IMR-90 (cell line): Measurements from ENCODE around the gene YWHAG. TPM values are rescaled to one million over a fixed set of nuclear protein-coding genes. Genes with fewer than 3 reads are reported as not detected.

Experiments used
- ATAC-seq: fragments of 200-7000 bp; cut with Tn5 transposase; 2 replicates; pipeline ENCODE4 v1.9.1; 2020; ENCODE audit warnings: low read depth, mild to moderate bottlenecking, moderate library complexity
- BruUV-seq: library from RNA; stranded (reverse); fragments of 400-500 nt; replicated peaks from 2 replicates; lab custom pipeline; 2021; lab: Mats Ljungman, UMichigan
- CTCF ChIA-PET: fragments of 300-600 bp; formaldehyde crosslinking; extraction: SDS; loops from one replicate; lab custom pipeline; 2021; ENCODE audit warnings: antibody characterized with exemption; lab: Yijun Ruan, JAX
- POLR2A ChIA-PET: fragments of 300-600 bp; sonication (Branson Sonifier 250); formaldehyde crosslinking; loops from one replicate; lab custom pipeline; 2022; ENCODE audit warnings: antibody characterized with exemption; ENCODE audit not compliant: unreplicated experiment; lab: Charles Lee
- DNase-seq: peaks from one replicate; pipeline ENCODE4 v3.0.0; 2013
- H2AFZ ChIP-seq: replicated peaks from 2 replicates; pipeline ENCODE3; 2013; ENCODE audit warnings: low read length, mild to moderate bottlenecking; ENCODE audit not compliant: poor library complexity
- H2AK5ac ChIP-seq: 2 replicates; pipeline ENCODE4 v1.6.1; 2013; ENCODE audit warnings: low read depth, low read length, inconsistent platforms
- H2AK9ac ChIP-seq: replicated peaks from 2 replicates; pipeline ENCODE3; 2013; ENCODE audit warnings: mild to moderate bottlenecking, low read depth, low read length, moderate library complexity; ENCODE audit not compliant: poor library complexity
- H2BK120ac ChIP-seq: 2 replicates; pipeline ENCODE4 v1.6.1; 2013; ENCODE audit warnings: low read depth, low read length, inconsistent platforms
- H2BK15ac ChIP-seq: 3 replicates; pipeline ENCODE4 v1.6.1; 2013; ENCODE audit warnings: low read depth, low read length, inconsistent platforms
- H2BK20ac ChIP-seq: 2 replicates; pipeline ENCODE4 v1.6.1; 2013; ENCODE audit warnings: low read depth, mild to moderate bottlenecking, inconsistent platforms, low read length, moderate library complexity
- H2BK5ac ChIP-seq: 2 replicates; pipeline ENCODE4 v1.6.1; 2013; ENCODE audit warnings: mild to moderate bottlenecking, low read depth, low read length, inconsistent platforms; ENCODE audit not compliant: poor library complexity, severe bottlenecking
- H3K14ac ChIP-seq: replicated peaks from 2 replicates; pipeline ENCODE4 v1.6.1; 2013; ENCODE audit warnings: low read depth, low read length, inconsistent platforms
- H3K18ac ChIP-seq: 2 replicates; pipeline ENCODE4 v1.6.1; 2013; ENCODE audit warnings: low read depth, low read length, control low read depth
- H3K23ac ChIP-seq: 2 replicates; pipeline ENCODE4 v1.6.1; 2013; ENCODE audit warnings: low read depth, low read length, inconsistent platforms
- H3K27ac ChIP-seq: 2 replicates; pipeline ENCODE4 v1.5.1; 2013; ENCODE audit warnings: mild to moderate bottlenecking, control low read depth, low read length; ENCODE audit not compliant: insufficient read depth
- H3K27me3 ChIP-seq: 2 replicates; pipeline ENCODE4 v1.6.1; 2013; ENCODE audit warnings: low read length; ENCODE audit not compliant: control insufficient read depth, insufficient read depth
- H3K36me3 ChIP-seq: 2 replicates; pipeline ENCODE4 v1.6.1; 2013; ENCODE audit warnings: low read length, mixed read lengths; ENCODE audit not compliant: control insufficient read depth, insufficient read depth
- H3K4ac ChIP-seq: 2 replicates; pipeline ENCODE4 v1.6.1; 2013; ENCODE audit warnings: low read depth, low read length, inconsistent platforms
- H3K4me1 ChIP-seq: 2 replicates; pipeline ENCODE4 v1.6.1; 2013; ENCODE audit warnings: low read length, mixed read lengths; ENCODE audit not compliant: control insufficient read depth, insufficient read depth
- H3K4me2 ChIP-seq: 2 replicates; pipeline ENCODE4 v1.6.1; 2013; ENCODE audit warnings: low read depth, mild to moderate bottlenecking, control low read depth, low read length, moderate library complexity
- H3K4me3 ChIP-seq: 2 replicates; pipeline ENCODE4 v1.5.1; 2013; ENCODE audit warnings: low read depth, mild to moderate bottlenecking, control low read depth, low read length, moderate library complexity; ENCODE audit not compliant: insufficient read depth
- H3K56ac ChIP-seq: 2 replicates; pipeline ENCODE4 v1.6.1; 2013; ENCODE audit warnings: low read length, inconsistent platforms; ENCODE audit not compliant: insufficient read depth; ENCODE audit errors: extremely low read depth
- H3K79me1 ChIP-seq, 2 experiments: 2 replicates each; pipeline ENCODE4 v1.6.1; 2013; ENCODE audit warnings: low read length in 2 of 2, inconsistent platforms in 1 of 2, low read depth in 1 of 2
- H3K9ac ChIP-seq: 2 replicates; pipeline ENCODE4 v1.6.1; 2013; ENCODE audit warnings: low read depth, low read length, control low read depth
- H3K9me1 ChIP-seq: 2 replicates; pipeline ENCODE4 v1.6.1; 2013; ENCODE audit warnings: low read length, inconsistent platforms; ENCODE audit not compliant: insufficient read depth
- H3K9me3 ChIP-seq: 2 replicates; pipeline ENCODE4 v1.6.1; 2013; ENCODE audit warnings: low read length; ENCODE audit not compliant: control insufficient read depth, insufficient read depth
- H4K20me1 ChIP-seq: 2 replicates; pipeline ENCODE4 v1.6.1; 2013; ENCODE audit warnings: low read length, inconsistent platforms; ENCODE audit not compliant: insufficient read depth
- H4K5ac ChIP-seq: 2 replicates; pipeline ENCODE4 v1.6.1; 2013; ENCODE audit warnings: mild to moderate bottlenecking, low read depth, low read length, control low read depth
- H4K8ac ChIP-seq, 2 experiments: 2 replicates each; pipeline ENCODE4 v1.6.1; 2013; ENCODE audit warnings: low read depth in 2 of 2, low read length in 2 of 2, control low read depth in 1 of 2, inconsistent platforms in 1 of 2
- H4K91ac ChIP-seq: 2 replicates; pipeline ENCODE4 v1.6.1; 2013; ENCODE audit warnings: low read depth, low read length, inconsistent platforms; ENCODE audit not compliant: insufficient read depth
- BHLHE40 ChIP-seq: fragments of 150-350 bp; IDR thresholded peaks from 2 replicates; pipeline ENCODE4 v1.6.1; 2016; ENCODE audit warnings: mild to moderate bottlenecking, low read depth, low read length
- CEBPB ChIP-seq: IDR thresholded peaks from 2 replicates; pipeline ENCODE4 v1.6.1; 2012; ENCODE audit warnings: low read depth, low read length, improper control_type of control experiment
- CHD1 ChIP-seq: IDR thresholded peaks from 2 replicates; pipeline ENCODE4 v1.6.1; 2012; ENCODE audit warnings: low read depth, low read length, improper control_type of control experiment
- CTCF ChIP-seq: conservative IDR thresholded peaks from 2 replicates; pipeline ENCODE4 v1.5.1; 2012; ENCODE audit warnings: mild to moderate bottlenecking, low read depth, low read length, improper control_type of control experiment
- FOS ChIP-seq: fragments of 150-350 bp; IDR thresholded peaks from 2 replicates; pipeline ENCODE4 v1.6.1; 2016; ENCODE audit warnings: low read depth, low read length
- MAFK ChIP-seq: IDR thresholded peaks from 2 replicates; pipeline ENCODE4 v1.6.1; 2012; ENCODE audit warnings: low read depth, low read length, improper control_type of control experiment
- MXI1 ChIP-seq: IDR thresholded peaks from 2 replicates; pipeline ENCODE4 v1.6.1; 2012; ENCODE audit warnings: low read depth, mild to moderate bottlenecking, low read length, moderate library complexity, borderline replicate concordance
- NFE2L2 ChIP-seq: fragments of 150-350 bp; IDR thresholded peaks from 2 replicates; pipeline ENCODE4 v1.6.1; 2016; ENCODE audit warnings: low read depth, mild to moderate bottlenecking, low read length
- POLR2A ChIP-seq: IDR thresholded peaks from 2 replicates; pipeline ENCODE4 v1.6.1; 2012; ENCODE audit warnings: mild to moderate bottlenecking, low read depth, low read length
- RAD21 ChIP-seq: IDR thresholded peaks from 2 replicates; pipeline ENCODE4 v1.6.1; 2012; ENCODE audit warnings: low read length, improper control_type of control experiment
- RCOR1 ChIP-seq: IDR thresholded peaks from 2 replicates; pipeline ENCODE4 v1.6.1; 2012; ENCODE audit warnings: mild to moderate bottlenecking, low read length, improper control_type of control experiment; ENCODE audit not compliant: insufficient replicate concordance
- RFX5 ChIP-seq: IDR thresholded peaks from 2 replicates; pipeline ENCODE4 v1.8.0; 2012; ENCODE audit warnings: low read depth, mild to moderate bottlenecking, low read length, moderate library complexity
- SMC3 ChIP-seq: fragments of 150-350 bp; IDR thresholded peaks from 2 replicates; pipeline ENCODE4 v1.6.1; 2016; ENCODE audit warnings: low read depth, mild to moderate bottlenecking, antibody characterized with exemption, low read length, moderate library complexity
- USF2 ChIP-seq: fragments of 150-350 bp; IDR thresholded peaks from 2 replicates; pipeline ENCODE4 v1.6.1; 2017; ENCODE audit warnings: mild to moderate bottlenecking, antibody characterized with exemption, low read length, low read depth
- WGBS, 2 experiments: methylation state at CpG; one replicate each; pipeline versions ENCODE4 v1.1.5 to v1.1.7; 2013; ENCODE audit warnings: missing lambda C conversion rate in 2 of 2; ENCODE audit not compliant: insufficient read length in 1 of 2; ENCODE audit errors: extremely low coverage in 2 of 2; 5-methylcytosine and 5-hydroxymethylcytosine counted together
- dilution Hi-C: fragments of 300-500 bp; cut with HindIII; formaldehyde crosslinking; loops from one replicate; pipeline ENCODE4 v1.14.3; 2018; ENCODE audit warnings: low sequenced_read_pairs; ENCODE audit not compliant: unreplicated experiment
- in situ Hi-C: fragments of 300-500 bp; cut with MboI; formaldehyde crosslinking; loops from 3 replicates; pipeline ENCODE4 v1.14.3; 2019; ENCODE audit warnings: low sequenced_read_pairs, inconsistent platforms, mixed read lengths
- intact Hi-C: fragments of 100-400 bp; cut with micrococcal nuclease; formaldehyde crosslinking; loops from 2 replicates; pipeline ENCODE4 v1.10.0; 2022
- polyA plus RNA-seq, 3 experiments: library from polyadenylated mRNA; depleted of rRNA; stranded (reverse); fragments of >200 nt; gene quantifications; 2 replicates each; pipeline ENCODE4 v1.2.3, GENCODE V29; 2012; ENCODE audit warnings: low replicate concordance in 1 of 3
- total RNA-seq: library from RNA; depleted of rRNA; stranded (reverse); fragments of >200 nt; gene quantifications from 2 replicates; pipeline ENCODE4 v1.2.3, GENCODE V29; 2012
- TF ChIP-seq, protein P1 (sequence below): fragments of 150-350 bp; IDR thresholded peaks from 2 replicates; pipeline ENCODE4 v1.6.1; 2016; ENCODE audit warnings: low read depth, mild to moderate bottlenecking, low read length, moderate library complexity, borderline replicate concordance

YWHAG gene
- total and polyA plus RNA-seq, 2 of the 4 experiments (the other 2 are of a cell fraction), result 40.1 to 64.9 TPM

GRCh38 chr7:76403780-76404494 is 45.1 kb upstream of the YWHAG start:
- dilution Hi-C loops, result no loop called here
- Histone ChIP-seq H4K8ac (no peak overlapping the region), H3K4ac (no peak overlapping the region), H3K9ac (no peak overlapping the region), H2BK5ac (no peak overlapping the region), H2BK120ac (no peak overlapping the region), H3K9me1 (peaks cover 3% of the 10 kb centered on the region; the same call in 1 of the 2 replicates), H4K91ac (no peak overlapping the region), H3K9me3 (no peaks in the 10 kb centered on the region), H3K36me3 (no peaks in the 10 kb centered on the region), H2AK9ac (peak overlapping the region; percentile 42), H3K23ac (no peak overlapping the region), H2AK5ac (no peak overlapping the region; the same call in 1 of the 2 replicates), H3K27ac (no peak overlapping the region), H3K4me3 (no peak overlapping the region), H2AFZ (peak overlapping the region; percentile 32), H2BK15ac (no peak overlapping the region), H3K27me3 (peaks cover 4% of the 10 kb centered on the region; the same call in 1 of the 2 replicates), H3K4me1 (no peaks in the 10 kb centered on the region), H3K56ac (no peak overlapping the region), H3K18ac (no peak overlapping the region), H3K79me1 (no peaks in the 10 kb centered on the region), H3K14ac (no peak overlapping the region), H4K5ac (no peak overlapping the region), H4K20me1 (no peaks in the 10 kb centered on the region), H2BK20ac (no peak overlapping the region), H3K4me2 (no peak overlapping the region)
- ATAC-seq (no peak), DNase-seq (no peak)
- BruUV-seq, result no TSS peak
- in situ Hi-C loops, result no loop called here
- CTCF ChIA-PET, result interaction anchor here (0.6 kb wide), 1 partner anchor 11 kb away, joined by 3 read pairs; no protein-coding TSS in a partner anchor
- intact Hi-C loops, result no loop called here
- WGBS, 2 experiments, result 91% methylated on average over 6 of the region's 10 CpGs; no CpG with 5 or more reads in 1 of the 2 experiments
- POLR2A ChIA-PET, result no interaction called here
- TF ChIP-seq RAD21 (no peak), NFE2L2 (no peak), BHLHE40 (no peak), MXI1 (no peak), FOS (no peak), RFX5 (no peak), MAFK (no peak), CEBPB (no peak), RCOR1 (no peak), SMC3 (no peak), POLR2A (no peak), CHD1 (no peak), CTCF (no peak), USF2 (no peak)
- TF ChIP-seq, protein P1, sequence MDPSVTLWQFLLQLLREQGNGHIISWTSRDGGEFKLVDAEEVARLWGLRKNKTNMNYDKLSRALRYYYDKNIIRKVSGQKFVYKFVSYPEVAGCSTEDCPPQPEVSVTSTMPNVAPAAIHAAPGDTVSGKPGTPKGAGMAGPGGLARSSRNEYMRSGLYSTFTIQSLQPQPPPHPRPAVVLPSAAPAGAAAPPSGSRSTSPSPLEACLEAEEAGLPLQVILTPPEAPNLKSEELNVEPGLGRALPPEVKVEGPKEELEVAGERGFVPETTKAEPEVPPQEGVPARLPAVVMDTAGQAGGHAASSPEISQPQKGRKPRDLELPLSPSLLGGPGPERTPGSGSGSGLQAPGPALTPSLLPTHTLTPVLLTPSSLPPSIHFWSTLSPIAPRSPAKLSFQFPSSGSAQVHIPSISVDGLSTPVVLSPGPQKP, result no peak
